HepG2 (cell line): ENCODE results near the gene MTHFSD. TPM values are rescaled to one million over a fixed set of nuclear protein-coding genes. Genes with fewer than 3 reads are reported as not detected.

ENCODE experiments used
- ATAC-seq: fragments of 200-7000 bp; cut with Tn5 transposase; 3 replicates; pipeline ENCODE4 v1.9.1; 2020; ENCODE audit warnings: mild to moderate bottlenecking, moderate library complexity
- BruUV-seq: library from RNA; stranded (reverse); fragments of 400-500 nt; replicated peaks from 2 replicates; lab custom pipeline; 2021; lab: Mats Ljungman, UMichigan
- CTCF ChIA-PET: fragments of 300-600 bp; formaldehyde crosslinking; extraction: SDS; loops from one replicate; lab custom pipeline; 2021; ENCODE audit warnings: low total read pairs, inconsistent platforms, low intra/inter-chr PET ratio; lab: Yijun Ruan, JAX
- POLR2A ChIA-PET: fragments of 350-600 bp; sonication (Branson Sonifier 250); formaldehyde crosslinking; loops from one replicate; lab custom pipeline; 2020; ENCODE audit warnings: antibody characterized with exemption, inconsistent platforms; lab: Yijun Ruan, JAX
- DNase-seq: peaks from one replicate; pipeline ENCODE4 v3.0.0-alpha.2; 2015; ENCODE audit warnings: low spot score
- FAIRE-seq: peaks from 3 replicates; lab custom pipeline; 2011; peaks lifted over from hg19 to GRCh38; lab: Jason Lieb, UNC
- H2AFZ ChIP-seq: one replicate; pipeline ENCODE4 v1.6.1; 2011; ENCODE audit warnings: low read length, inconsistent platforms
- H3K27ac ChIP-seq: fragments of 300-600 bp; 3 replicates; pipeline ENCODE4 v1.8.0; 2011; ENCODE audit warnings: mixed run types, mild to moderate bottlenecking, mixed read lengths, low read length, inconsistent platforms; ENCODE audit not compliant: insufficient read depth; ENCODE audit errors: extremely low read length
- H3K27me3 ChIP-seq, 2 experiments: fragments of 200-600 bp in 1 of 2; 2 replicates in 1 of 2; 3 replicates in 1 of 2; pipeline versions ENCODE4 v1.6.0 to v1.8.0; 2011; ENCODE audit warnings: low read length in 2 of 2, mild to moderate bottlenecking in 2 of 2, moderate library complexity in 2 of 2, inconsistent platforms in 1 of 2; ENCODE audit not compliant: insufficient read depth in 2 of 2, control insufficient read depth in 1 of 2
- H3K36me3 ChIP-seq, 2 experiments: fragments of 200-600 bp in 1 of 2; replicated peaks in 1 of 2; 2 replicates in 1 of 2; 3 replicates in 1 of 2; pipeline versions ENCODE4 v1.5.1 to v1.8.0; 2011; ENCODE audit warnings: low read length in 2 of 2, inconsistent platforms in 1 of 2; ENCODE audit not compliant: insufficient read depth in 2 of 2, control insufficient read depth in 1 of 2
- H3K4me1 ChIP-seq: 2 replicates; pipeline ENCODE4 v1.5.1; 2012; ENCODE audit warnings: low read length, inconsistent platforms; ENCODE audit not compliant: insufficient read depth
- H3K4me2 ChIP-seq: 2 replicates; pipeline ENCODE4 v1.6.0; 2011; ENCODE audit warnings: low read depth, low read length, inconsistent platforms
- H3K4me3 ChIP-seq, 3 experiments: fragments of 200-600 bp in 1 of 3; sonication (generic), shearing (Covaris generic) in 1 of 3; replicated peaks in 1 of 3; 2 replicates each; pipeline ENCODE4 v1.5.1; 2011 to 2016; ENCODE audit warnings: low read length in 3 of 3, inconsistent platforms in 2 of 3, low read depth in 2 of 3, mild to moderate bottlenecking in 2 of 3, control low read depth in 1 of 3, mixed read lengths in 1 of 3; ENCODE audit not compliant: insufficient read depth in 1 of 3
- H3K79me2 ChIP-seq: one replicate; pipeline ENCODE4 v1.6.1; 2011; ENCODE audit warnings: low read length, inconsistent platforms; ENCODE audit not compliant: insufficient read depth
- H3K9ac ChIP-seq: 2 replicates; pipeline ENCODE4 v1.6.0; 2011; ENCODE audit warnings: mild to moderate bottlenecking, low read depth, low read length, inconsistent platforms; ENCODE audit not compliant: insufficient read depth
- H3K9me3 ChIP-seq: 2 replicates; pipeline ENCODE4 v1.5.1; 2012; ENCODE audit warnings: mild to moderate bottlenecking, low read length
- H4K20me1 ChIP-seq: 2 replicates; pipeline ENCODE4 v1.6.0; 2011; ENCODE audit warnings: inconsistent platforms, mild to moderate bottlenecking, low read length, moderate library complexity; ENCODE audit not compliant: insufficient read depth
- JARID2 ChIP-seq: sonication (generic); formaldehyde crosslinking; IDR thresholded peaks from 2 replicates; pipeline ENCODE4 v1.8.1; 2023; ENCODE audit warnings: missing genetic modification reagents, inconsistent platforms; ENCODE audit not compliant: insufficient replicate concordance
- MAFK ChIP-seq, 2 experiments: IDR thresholded peaks in 1 of 2; conservative IDR thresholded peaks in 1 of 2; 2 replicates each; pipeline ENCODE4 v1.6.1; 2011; ENCODE audit warnings: improper control_type of control experiment in 2 of 2, low read length in 2 of 2
- MXI1 ChIP-seq: IDR thresholded peaks from 3 replicates; pipeline ENCODE4 v1.6.1; 2012; ENCODE audit warnings: low read depth, low read length, inconsistent platforms, borderline replicate concordance
- POLR2A ChIP-seq, 2 experiments: IDR thresholded peaks; 2 replicates each; pipeline ENCODE4 v1.6.1; 2011; ENCODE audit warnings: low read depth in 2 of 2, low read length in 2 of 2, mild to moderate bottlenecking in 1 of 2, moderate library complexity in 1 of 2; ENCODE audit not compliant: insufficient read depth in 1 of 2
- STAG1 ChIP-seq: sonication (generic); formaldehyde crosslinking; IDR thresholded peaks from 2 replicates; pipeline ENCODE4 v1.4.0; 2020; ENCODE audit warnings: missing genetic modification reagents
- STAT5B ChIP-seq: sonication (generic); formaldehyde crosslinking; IDR thresholded peaks from 2 replicates; pipeline ENCODE4 v1.4.0; 2020; ENCODE audit warnings: missing genetic modification reagents
- ZNF138 ChIP-seq: sonication (generic); formaldehyde crosslinking; IDR thresholded peaks from 2 replicates; pipeline ENCODE4 v1.5.0; 2020; ENCODE audit warnings: mild to moderate bottlenecking, low read depth, missing genetic modification reagents
- ZNF20 ChIP-seq: sonication (generic); formaldehyde crosslinking; IDR thresholded peaks from 2 replicates; pipeline ENCODE4 v1.4.0; 2020; ENCODE audit warnings: mild to moderate bottlenecking, moderate library complexity, missing genetic modification reagents
- WGBS: methylation state at CpG from one replicate; pipeline ENCODE4 v1.1.6; 2017; ENCODE audit warnings: low lambda C conversion rate; 5-methylcytosine and 5-hydroxymethylcytosine counted together
- in situ Hi-C: cut with HindIII; loops from 2 replicates; pipeline ENCODE4 v1.10.0; 2017; ENCODE audit warnings: low pct_unique_long_range_greater_than_20kb; ENCODE audit not compliant: extremely low pct_ligation_motif_present
- intact Hi-C: fragments of 100-400 bp; cut with micrococcal nuclease; formaldehyde crosslinking; loops from one replicate; pipeline ENCODE4 v1.10.0; 2022; ENCODE audit not compliant: unreplicated experiment
- polyA plus RNA-seq, 8 experiments: library from polyadenylated mRNA; depleted of rRNA in 3 of 8; stranded (reverse) in 7 of 8; unstranded in 1 of 8; fragments of >200 nt; fragmentation: Illumina TruSeq in 4 of 8; extraction: Trizol in 4 of 8; gene quantifications; 2 replicates each; pipeline versions ENCODE4 v1.2.1 to v1.2.3, GENCODE V29; 2011 to 2016; ENCODE audit warnings: low read depth in 4 of 8, missing spikeins in 1 of 8, mixed read lengths in 1 of 8; ENCODE audit not compliant: insufficient read depth in 1 of 8
- total RNA-seq, 5 experiments: library from RNA; depleted of rRNA; stranded (reverse); fragments of >200 nt; fragmentation: Illumina TruSeq; extraction: Trizol; gene quantifications; 2 replicates each; pipeline ENCODE4 v1.2.3, GENCODE V29; 2016; ENCODE audit warnings: low read depth in 1 of 5
- TF ChIP-seq, protein P1 (sequence below): sonication (generic); formaldehyde crosslinking; IDR thresholded peaks from 2 replicates; pipeline ENCODE4 v1.8.1; 2023; ENCODE audit warnings: missing genetic modification reagents, inconsistent platforms, borderline replicate concordance
- TF ChIP-seq, protein P2 (sequence below): sonication (generic); formaldehyde crosslinking; IDR thresholded peaks from 2 replicates; pipeline ENCODE4 v1.4.0; 2020; ENCODE audit warnings: mild to moderate bottlenecking, missing genetic modification reagents
- TF ChIP-seq, protein P3 (sequence below): IDR thresholded peaks from 2 replicates; pipeline ENCODE4 v1.6.1; 2016; ENCODE audit warnings: missing genetic modification reagents, missing compliant biosample characterization

MTHFSD gene
- total and polyA plus RNA-seq, 2 of the 13 experiments (the other 11 are each of a cell fraction or from before 2014, with no cell fraction given), result 14.2 to 16.3 TPM

- Histone ChIP-seq H2AFZ (no peak overlapping the region), H3K27ac (no peak overlapping the region), H3K79me2 (no peaks in the 10 kb centered on the region), H3K9me3 (no peaks in the 10 kb centered on the region), H3K9ac (no peak overlapping the region), H3K4me1 (peaks cover 9% of the 10 kb centered on the region), H3K4me3 (no peak overlapping the region), H3K4me2 (no peak overlapping the region), H3K27me3 (peaks cover 12 to 90% of the 10 kb centered on the region in 2 experiments), H3K36me3 (no peaks in the 10 kb centered on the region), H4K20me1 (no peaks in the 10 kb centered on the region; the same call in 1 of the 2 replicates)
- no TSS peak for BruUV-seq
- no peak for FAIRE-seq
- TF ChIP-seq STAT5B (CRISPR knock-in tag), result no peak
- TF ChIP-seq MAFK (conservative IDR thresholded peaks at IDR 0.05 in 1 of 2, IDR thresholded peaks at IDR 0.05 in 1 of 2; ENCODE audit: low read length in 2 of 2), result 0 out of 4 replicates have a peak, but pooled peaks of 1 of the 2 experiments have one; percentile 2
- intact Hi-C loops (no loop called here), in situ Hi-C loops (loop anchor here (5.0 to 25.0 kb wide), 4 partner anchors 177 to 707 kb away; no protein-coding TSS in a partner anchor)
- DNase-seq, result no peak
- peak; percentile 6; the same call in 1 of the 3 replicates for ATAC-seq
- WGBS, result 65% methylated on average over 12 of the region's 16 CpGs
- CTCF ChIA-PET, result interaction anchor here (1.6 to 2.7 kb wide), 3 partner anchors 178 to 446 kb away, joined by 20 to 23 read pairs (median 22); no protein-coding TSS in a partner anchor
- POLR2A ChIA-PET, result no interaction called here
Observed at GRCh38 chr16:86519007-86519648, 35.9 kb downstream of the MTHFSD start.

- Histone ChIP-seq H3K4me2 (peak overlapping the region; percentile 38; the same call in 1 of the 2 replicates), H3K9ac (peak overlapping the region; percentile 7; the same call in 1 of the 2 replicates), H2AFZ (no peak overlapping the region), H3K4me3 (peak overlapping the region in 1 of 3 experiments; percentile 11; a peak in 1 of 6 replicates), H3K9me3 (no peaks in the 10 kb centered on the region), H3K4me1 (peaks cover 9% of the 10 kb centered on the region), H3K36me3 (no peaks in the 10 kb centered on the region), H3K79me2 (no peaks in the 10 kb centered on the region), H3K27me3 (peaks cover 18 to 89% of the 10 kb centered on the region in 2 experiments), H3K27ac (no peak overlapping the region), H4K20me1 (no peaks in the 10 kb centered on the region; the same call in 1 of the 2 replicates)
- FAIRE-seq (peak; percentile 56), ATAC-seq (peak; percentile 90), DNase-seq (peak; percentile 47)
- in situ Hi-C loops (loop anchor here (5.0 to 25.0 kb wide), 4 partner anchors 175 to 705 kb away; no protein-coding TSS in a partner anchor), intact Hi-C loops (loop anchor here (1.0 kb wide), 1 partner anchor 177 kb away; no protein-coding TSS in a partner anchor)
- POLR2A ChIA-PET, result no interaction called here
- CTCF ChIA-PET, result interaction anchor here (1.1 to 2.7 kb wide), 4 partner anchors 177 to 473 kb away, joined by 3 to 23 read pairs (median 13); no protein-coding TSS in a partner anchor
- BruUV-seq, result no TSS peak
- WGBS, result 3% methylated on average over 9 of the region's 17 CpGs
- no peak for TF ChIP-seq ZNF20 (CRISPR knock-in tag)
- no peak for TF ChIP-seq JARID2 (CRISPR knock-in tag)
- no peak for TF ChIP-seq POLR2A (IDR thresholded peaks at IDR 0.05; ENCODE audit: insufficient read depth in 1 of 2, low read depth in 2 of 2, low read length in 2 of 2)
- TF ChIP-seq, protein P1, sequence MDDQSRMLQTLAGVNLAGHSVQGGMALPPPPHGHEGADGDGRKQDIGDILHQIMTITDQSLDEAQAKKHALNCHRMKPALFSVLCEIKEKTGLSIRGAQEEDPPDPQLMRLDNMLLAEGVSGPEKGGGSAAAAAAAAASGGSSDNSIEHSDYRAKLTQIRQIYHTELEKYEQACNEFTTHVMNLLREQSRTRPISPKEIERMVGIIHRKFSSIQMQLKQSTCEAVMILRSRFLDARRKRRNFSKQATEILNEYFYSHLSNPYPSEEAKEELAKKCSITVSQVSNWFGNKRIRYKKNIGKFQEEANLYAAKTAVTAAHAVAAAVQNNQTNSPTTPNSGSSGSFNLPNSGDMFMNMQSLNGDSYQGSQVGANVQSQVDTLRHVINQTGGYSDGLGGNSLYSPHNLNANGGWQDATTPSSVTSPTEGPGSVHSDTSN, result no peak
- TF ChIP-seq ZNF138 (CRISPR knock-in tag), result no peak
- peak; percentile 46; the same call in 1 of the 3 replicates for TF ChIP-seq MXI1
- TF ChIP-seq STAG1 (CRISPR knock-in tag), result peak; percentile 97
- TF ChIP-seq, protein P2, sequence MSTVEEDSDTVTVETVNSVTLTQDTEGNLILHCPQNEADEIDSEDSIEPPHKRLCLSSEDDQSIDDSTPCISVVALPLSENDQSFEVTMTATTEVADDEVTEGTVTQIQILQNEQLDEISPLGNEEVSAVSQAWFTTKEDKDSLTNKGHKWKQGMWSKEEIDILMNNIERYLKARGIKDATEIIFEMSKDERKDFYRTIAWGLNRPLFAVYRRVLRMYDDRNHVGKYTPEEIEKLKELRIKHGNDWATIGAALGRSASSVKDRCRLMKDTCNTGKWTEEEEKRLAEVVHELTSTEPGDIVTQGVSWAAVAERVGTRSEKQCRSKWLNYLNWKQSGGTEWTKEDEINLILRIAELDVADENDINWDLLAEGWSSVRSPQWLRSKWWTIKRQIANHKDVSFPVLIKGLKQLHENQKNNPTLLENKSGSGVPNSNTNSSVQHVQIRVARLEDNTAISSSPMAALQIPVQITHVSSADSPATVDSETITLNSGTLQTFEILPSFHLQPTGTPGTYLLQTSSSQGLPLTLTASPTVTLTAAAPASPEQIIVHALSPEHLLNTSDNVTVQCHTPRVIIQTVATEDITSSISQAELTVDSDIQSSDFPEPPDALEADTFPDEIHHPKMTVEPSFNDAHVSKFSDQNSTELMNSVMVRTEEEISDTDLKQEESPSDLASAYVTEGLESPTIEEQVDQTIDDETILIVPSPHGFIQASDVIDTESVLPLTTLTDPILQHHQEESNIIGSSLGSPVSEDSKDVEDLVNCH (CRISPR knock-in tag), result no peak
- TF ChIP-seq, protein P3, sequence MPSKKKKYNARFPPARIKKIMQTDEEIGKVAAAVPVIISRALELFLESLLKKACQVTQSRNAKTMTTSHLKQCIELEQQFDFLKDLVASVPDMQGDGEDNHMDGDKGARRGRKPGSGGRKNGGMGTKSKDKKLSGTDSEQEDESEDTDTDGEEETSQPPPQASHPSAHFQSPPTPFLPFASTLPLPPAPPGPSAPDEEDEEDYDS, result no peak
Observed at GRCh38 chr16:86517652-86518258, 37.3 kb downstream of the MTHFSD start.
